NB4 (cell line): ENCODE measurements around the gene DNAH14.

Source experiments
- MAX ChIP-seq: IDR thresholded peaks from 2 replicates; pipeline ENCODE4 v1.6.1; 2011; ENCODE audit warnings: low read depth, low read length
- POLR2A ChIP-seq: IDR thresholded peaks from 2 replicates; pipeline ENCODE4 v1.6.1; 2011; ENCODE audit warnings: mild to moderate bottlenecking; ENCODE audit not compliant: insufficient read length; ENCODE audit errors: extremely low read depth

- TF ChIP-seq MAX (no peak), POLR2A (no peak)
Measured at GRCh38 chr1:225257081-225257480, 327.6 kb downstream of the DNAH14 start.
